Gastrocnemius medialis (tissue), 4 donors: ENCODE measurements around the gene TTLL12. TPM values are rescaled to one million over a fixed set of nuclear protein-coding genes. Genes with fewer than 3 reads are reported as not detected.

Experiments used
- ATAC-seq, 2 donors: fragments of 150-250 bp; one replicate each; pipeline ENCODE4 v1.9.1; 2016
- DNase-seq, 2 donors: peaks; one replicate each; pipeline ENCODE4 v3.0.0-alpha.2; 2019
- H3K27ac ChIP-seq, 4 donors: fragments of 200-600 bp; sonication (generic); 1 replicate in 1 of 4; 2 replicates in 3 of 4; pipeline ENCODE4 v1.5.1; 2016 to 2018; ENCODE audit warnings: mild to moderate bottlenecking in 2 of 4, moderate library complexity in 1 of 4
- H3K27me3 ChIP-seq, 3 donors: fragments of 200-600 bp; sonication (generic) in 2 of 3; 1 replicate in 1 of 3; 2 replicates in 2 of 3; pipeline versions ENCODE4 v1.5.1 to v1.6.0; 2016 to 2019; ENCODE audit warnings: mild to moderate bottlenecking in 1 of 3, moderate library complexity in 1 of 3
- H3K36me3 ChIP-seq, 2 donors: fragments of 200-600 bp; sonication (generic) in 1 of 2; one replicate each; pipeline ENCODE4 v1.5.1; 2017 to 2018
- H3K4me1 ChIP-seq, 2 donors: fragments of 200-600 bp; sonication (generic) in 1 of 2; one replicate each; pipeline ENCODE4 v1.5.1; 2016 to 2017; ENCODE audit warnings: mild to moderate bottlenecking in 2 of 2
- H3K4me3 ChIP-seq, 4 donors: fragments of 200-600 bp; sonication (generic) in 3 of 4; 1 replicate in 1 of 4; 2 replicates in 3 of 4; pipeline ENCODE4 v1.5.1; 2016 to 2019; ENCODE audit warnings: mild to moderate bottlenecking in 2 of 4
- H3K9me3 ChIP-seq, 3 donors: fragments of 200-600 bp; sonication (generic) in 2 of 3; 1 replicate in 1 of 3; 2 replicates in 2 of 3; pipeline ENCODE4 v1.5.1; 2016 to 2019
- POLR2A ChIP-seq, 2 donors: fragments of 450-650 bp; IDR thresholded peaks; one replicate each; pipeline ENCODE4 v1.6.1; 2017; ENCODE audit warnings: antibody characterized with exemption in 2 of 2, mild to moderate bottlenecking in 2 of 2, moderate library complexity in 2 of 2
- in situ Hi-C, 4 donors: fragments of 200-750 bp; cut with MboI; loops; one replicate each; pipeline versions ENCODE4 v1.15.0 to v1.8.0; 2017; ENCODE audit warnings: low sequenced_read_pairs in 4 of 4
- intact Hi-C: fragments of 100-400 bp; cut with DNase I; formaldehyde crosslinking; loops from one replicate; pipeline ENCODE4 v1.15.1; 2023; ENCODE audit warnings: low total_unique reads
- total RNA-seq, 4 donors: library from RNA; depleted of rRNA; stranded (reverse); fragments of >200 nt; gene quantifications; one replicate each; pipeline versions ENCODE4 v1.1.0 to v1.2.3, GENCODE V29; 2016
- TF ChIP-seq, protein P1 (sequence below), 5 experiments: fragments of 450-650 bp in 3 of 5; fragments of 200-600 bp in 2 of 5; sonication (generic) in 2 of 5; IDR thresholded peaks in 4 of 5; conservative IDR thresholded peaks in 1 of 5; 1 replicate in 4 of 5; 2 replicates in 1 of 5; pipeline ENCODE4 v1.5.1; 2016 to 2019; ENCODE audit warnings: antibody characterized with exemption in 5 of 5, mild to moderate bottlenecking in 3 of 5, moderate library complexity in 3 of 5

The TTLL12 gene
- total RNA-seq, 4 donors from 2014 or later, result 13.7 to 41.8 (median 19.6) TPM

DNA sequence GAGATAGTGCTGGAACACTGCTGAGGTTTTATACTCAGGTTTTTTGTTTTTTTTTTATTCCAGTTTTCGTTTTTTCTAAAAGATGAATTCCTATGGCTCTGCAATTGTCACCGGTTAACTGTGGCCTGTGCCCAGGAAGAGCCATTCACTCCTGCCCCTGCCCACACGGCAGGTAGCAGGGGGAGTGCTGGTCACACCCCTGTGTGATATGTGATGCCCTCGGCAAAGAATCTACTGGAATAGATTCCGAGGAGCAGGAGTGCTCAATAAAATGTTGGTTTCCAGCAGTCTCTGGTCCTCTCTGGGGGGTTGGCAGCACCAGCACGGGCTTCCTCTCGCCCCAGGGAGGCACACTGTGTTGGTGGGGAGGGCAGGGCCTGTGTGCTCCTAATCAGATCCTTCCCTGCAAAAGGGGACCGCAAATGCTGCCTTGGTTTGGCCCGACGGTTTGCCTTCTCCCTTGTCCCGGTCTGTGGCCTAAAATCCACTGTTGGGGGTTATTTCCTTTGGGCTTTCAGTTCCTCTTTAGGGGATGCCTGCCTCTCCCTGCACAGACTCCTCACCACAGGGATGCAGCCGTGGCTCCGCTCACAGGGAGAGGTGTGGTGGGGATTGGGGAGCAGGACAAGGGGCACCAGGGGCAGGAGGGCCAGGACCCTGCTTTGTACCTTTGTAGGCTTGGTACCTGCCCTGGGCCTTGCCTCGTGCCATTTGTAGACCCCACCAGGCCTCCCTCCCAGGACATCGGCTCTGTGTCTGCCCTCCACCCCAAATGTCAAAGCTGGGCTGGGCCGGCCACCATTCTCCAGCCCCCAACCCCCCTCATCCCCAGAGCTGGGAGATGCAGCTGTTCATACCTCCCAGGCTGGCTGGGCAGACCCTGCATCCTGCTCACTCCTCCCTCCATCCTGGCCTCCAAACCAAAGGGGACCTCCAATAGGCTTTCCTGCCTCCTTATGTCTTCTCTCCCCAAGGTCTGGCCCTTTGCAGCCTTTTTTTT is 57.2 kb downstream of the TTLL12 start:
- no peak for ATAC-seq
- intact Hi-C loops, result no loop called here
- Histone ChIP-seq H3K4me1 (no peaks in the 10 kb centered on the region), H3K4me3 (no peak overlapping the region), H3K27me3 (no peaks in the 10 kb centered on the region), H3K27ac (no peak overlapping the region), H3K36me3 (peaks cover 0 to 17% of the 10 kb centered on the region in 2 donors), H3K9me3 (no peaks in the 10 kb centered on the region)
- TF ChIP-seq, protein P1, sequence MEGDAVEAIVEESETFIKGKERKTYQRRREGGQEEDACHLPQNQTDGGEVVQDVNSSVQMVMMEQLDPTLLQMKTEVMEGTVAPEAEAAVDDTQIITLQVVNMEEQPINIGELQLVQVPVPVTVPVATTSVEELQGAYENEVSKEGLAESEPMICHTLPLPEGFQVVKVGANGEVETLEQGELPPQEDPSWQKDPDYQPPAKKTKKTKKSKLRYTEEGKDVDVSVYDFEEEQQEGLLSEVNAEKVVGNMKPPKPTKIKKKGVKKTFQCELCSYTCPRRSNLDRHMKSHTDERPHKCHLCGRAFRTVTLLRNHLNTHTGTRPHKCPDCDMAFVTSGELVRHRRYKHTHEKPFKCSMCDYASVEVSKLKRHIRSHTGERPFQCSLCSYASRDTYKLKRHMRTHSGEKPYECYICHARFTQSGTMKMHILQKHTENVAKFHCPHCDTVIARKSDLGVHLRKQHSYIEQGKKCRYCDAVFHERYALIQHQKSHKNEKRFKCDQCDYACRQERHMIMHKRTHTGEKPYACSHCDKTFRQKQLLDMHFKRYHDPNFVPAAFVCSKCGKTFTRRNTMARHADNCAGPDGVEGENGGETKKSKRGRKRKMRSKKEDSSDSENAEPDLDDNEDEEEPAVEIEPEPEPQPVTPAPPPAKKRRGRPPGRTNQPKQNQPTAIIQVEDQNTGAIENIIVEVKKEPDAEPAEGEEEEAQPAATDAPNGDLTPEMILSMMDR (IDR thresholded peaks at IDR 0.05 in 4 of 5, conservative IDR thresholded peaks at IDR 0.05 in 1 of 5), result no peak
- TF ChIP-seq POLR2A (IDR thresholded peaks at IDR 0.05), result no peak
- in situ Hi-C loops, result no loop called here
- DNase-seq, result no peak

DNA sequence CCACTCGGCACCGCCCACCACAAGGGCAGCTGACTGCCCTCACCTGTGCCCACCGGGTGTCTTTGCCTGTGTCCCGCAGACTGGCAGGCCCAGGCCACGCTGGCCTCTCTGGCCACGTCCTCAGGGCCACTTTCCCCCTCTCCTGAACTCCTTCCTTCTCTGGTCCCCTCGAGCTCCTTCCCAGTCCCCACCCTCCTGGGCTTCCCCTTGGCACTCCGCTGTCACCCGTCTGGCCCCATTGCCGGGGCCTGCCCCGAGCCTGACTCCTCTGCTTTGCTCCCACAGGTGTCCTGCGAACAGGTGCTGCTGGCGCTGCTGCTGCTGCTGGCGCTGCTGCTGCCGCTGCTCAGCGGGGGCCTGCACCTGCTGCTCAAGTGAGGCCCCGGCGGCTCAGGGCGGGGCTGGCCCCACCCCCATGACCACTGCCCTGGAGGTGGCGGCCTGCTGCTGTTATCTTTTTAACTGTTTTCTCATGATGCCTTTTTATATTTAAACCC is 58.0 kb downstream of the TTLL12 start:
- Histone ChIP-seq H3K27ac (no peak overlapping the region), H3K27me3 (no peaks in the 10 kb centered on the region), H3K4me1 (no peaks in the 10 kb centered on the region), H3K9me3 (no peaks in the 10 kb centered on the region), H3K36me3 (peaks cover 0 to 10% of the 10 kb centered on the region in 2 donors), H3K4me3 (no peak overlapping the region)
- in situ Hi-C loops (no loop called here), intact Hi-C loops (no loop called here)
- TF ChIP-seq POLR2A (IDR thresholded peaks at IDR 0.05), result no peak
- TF ChIP-seq, protein P1 (IDR thresholded peaks at IDR 0.05 in 4 of 5, conservative IDR thresholded peaks at IDR 0.05 in 1 of 5), result no peak
- ATAC-seq, result no peak
- no peak for DNase-seq

DNA sequence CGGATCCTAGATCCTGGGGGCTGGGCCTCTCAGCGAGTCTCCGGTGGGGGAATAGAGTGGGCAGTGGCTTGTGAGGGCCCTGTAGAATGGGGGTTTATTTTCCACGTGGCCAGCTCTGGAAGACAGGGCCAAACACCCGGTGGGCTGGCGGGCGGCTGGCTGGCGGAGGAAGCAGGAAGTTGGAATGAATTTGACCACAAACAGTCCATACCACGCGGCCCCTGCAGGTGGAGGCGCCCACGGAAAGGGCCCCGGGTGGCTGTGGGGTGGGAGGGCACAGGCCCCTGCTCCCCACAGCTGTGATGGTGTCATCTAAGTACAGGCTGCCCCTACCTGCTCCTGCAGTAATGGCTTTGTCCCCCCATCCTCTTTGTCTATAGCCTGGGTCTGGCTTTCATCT is 58.8 kb downstream of the TTLL12 start:
- Histone ChIP-seq H3K9me3 (no peaks in the 10 kb centered on the region), H3K27ac (no peak overlapping the region), H3K4me1 (no peaks in the 10 kb centered on the region), H3K27me3 (no peaks in the 10 kb centered on the region), H3K36me3 (peaks cover 0 to 10% of the 10 kb centered on the region in 2 donors), H3K4me3 (no peak overlapping the region)
- TF ChIP-seq, protein P1 (IDR thresholded peaks at IDR 0.05 in 4 of 5, conservative IDR thresholded peaks at IDR 0.05 in 1 of 5), result no peak
- TF ChIP-seq POLR2A (IDR thresholded peaks at IDR 0.05), result no peak
- intact Hi-C loops (no loop called here), in situ Hi-C loops (no loop called here)
- ATAC-seq (no peak), DNase-seq (no peak)

DNA sequence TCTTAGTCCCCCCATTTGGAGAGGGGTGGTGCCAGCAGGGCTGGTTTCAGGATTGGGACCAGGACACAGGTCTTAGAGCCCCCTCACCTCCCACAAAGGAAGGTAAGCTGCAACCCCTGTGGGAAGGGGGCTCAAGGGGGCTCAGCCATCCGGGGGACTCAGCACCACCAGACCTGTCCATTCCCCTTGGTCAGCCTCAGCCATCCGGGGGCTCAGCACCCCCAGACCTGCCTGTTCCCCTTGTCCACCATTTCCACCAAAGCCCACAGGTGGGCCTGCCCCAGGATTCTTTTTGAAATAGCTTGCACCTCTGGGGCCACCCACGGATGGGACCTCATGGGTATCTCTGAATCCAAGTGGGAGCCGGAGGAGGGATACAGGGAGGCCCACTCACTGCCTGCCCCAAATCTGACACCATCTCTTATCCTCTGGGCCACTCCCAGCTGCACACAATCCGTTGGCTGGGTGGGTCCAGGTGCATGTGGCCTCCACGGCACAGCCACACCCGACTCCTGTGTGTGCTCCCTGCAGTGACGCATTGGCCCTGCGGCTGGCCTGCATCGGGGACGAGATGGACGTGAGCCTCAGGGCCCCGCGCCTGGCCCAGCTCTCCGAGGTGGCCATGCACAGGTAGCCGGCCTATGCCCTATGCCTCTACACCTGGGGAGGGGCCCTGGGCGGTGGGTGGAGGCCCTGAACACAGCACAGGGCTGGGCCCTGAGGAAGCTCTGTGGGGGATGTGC is 59.6 kb downstream of the TTLL12 start:
- H3K27ac ChIP-seq, result no peak overlapping the region
- TF ChIP-seq, protein P1 (IDR thresholded peaks at IDR 0.05 in 4 of 5, conservative IDR thresholded peaks at IDR 0.05 in 1 of 5), result no peak
- no peak for TF ChIP-seq POLR2A (IDR thresholded peaks at IDR 0.05)
- peaks cover 0 to 2% of the 10 kb centered on the region in 2 donors for H3K36me3 ChIP-seq
- H3K9me3 ChIP-seq, result no peaks in the 10 kb centered on the region
- DNase-seq, result no peak
- no peaks in the 10 kb centered on the region for H3K4me1 ChIP-seq
- H3K4me3 ChIP-seq, result no peak overlapping the region
- no peak for ATAC-seq
- intact Hi-C loops (no loop called here), in situ Hi-C loops (no loop called here)
- H3K27me3 ChIP-seq, result no peaks in the 10 kb centered on the region
